Thyroid gland (tissue), 4 donors: ENCODE data around the gene DEF6. TPM values are rescaled to one million over a fixed set of nuclear protein-coding genes. Genes with fewer than 3 reads are reported as not detected.
A peak's percentile ranks its signal among the peaks of the same experiment; 100 is the strongest.

Experiments used
- DNase-seq, 2 donors: peaks; one replicate each; pipeline ENCODE4 v3.0.0-alpha.2; 2019
- H3K27ac ChIP-seq, 3 donors: fragments of 200-600 bp; sonication (generic); 1 replicate in 2 of 3; 2 replicates in 1 of 3; pipeline ENCODE4 v1.5.1; 2016 to 2019; ENCODE audit warnings: mild to moderate bottlenecking in 1 of 3, moderate library complexity in 1 of 3
- H3K27me3 ChIP-seq: fragments of 200-600 bp; sonication (generic); one replicate; pipeline ENCODE4 v1.5.1; 2019
- H3K36me3 ChIP-seq, 2 donors: fragments of 200-600 bp; sonication (generic); one replicate each; pipeline ENCODE4 v1.5.1; 2016 to 2019
- H3K4me1 ChIP-seq, 2 donors: fragments of 200-600 bp; sonication (generic); one replicate each; pipeline ENCODE4 v1.5.1; 2017 to 2019
- H3K4me3 ChIP-seq, 3 donors: fragments of 200-600 bp; sonication (generic); replicated peaks in 1 of 3; 1 replicate in 2 of 3; 2 replicates in 1 of 3; pipeline ENCODE4 v1.5.1; 2016; ENCODE audit warnings: mild to moderate bottlenecking in 1 of 3
- H3K9me3 ChIP-seq: fragments of 200-600 bp; sonication (generic); one replicate; pipeline ENCODE4 v1.5.1; 2017
- CTCF ChIP-seq, 6 experiments: fragments of 200-600 bp in 3 of 6; fragments of 450-650 bp in 3 of 6; sonication (generic) in 3 of 6; IDR thresholded peaks; one replicate each; pipeline ENCODE4 v1.5.1; 2016 to 2019; ENCODE audit warnings: antibody characterized with exemption in 6 of 6, mild to moderate bottlenecking in 2 of 6, inconsistent platforms in 1 of 6, moderate library complexity in 1 of 6
- POLR2A ChIP-seq, 2 donors: fragments of 450-650 bp; IDR thresholded peaks; one replicate each; pipeline ENCODE4 v1.6.1; 2017; ENCODE audit warnings: antibody characterized with exemption in 2 of 2, mild to moderate bottlenecking in 2 of 2, moderate library complexity in 1 of 2
- WGBS, 2 donors: methylation state at CpG; one replicate each; pipeline ENCODE4 v1.1.5; 2017; 5-methylcytosine and 5-hydroxymethylcytosine counted together
- intact Hi-C: fragments of 100-400 bp; cut with DNase I; formaldehyde crosslinking; loops from one replicate; pipeline ENCODE4 v1.15.1; 2023
- total RNA-seq, 4 donors: library from RNA; depleted of rRNA; stranded (reverse); fragments of >200 nt; gene quantifications; one replicate each; pipeline ENCODE4 v1.2.3, GENCODE V29; 2016

The DEF6 gene
- total RNA-seq, 4 donors from 2014 or later = 5.2 to 9.3 (median 6.0) TPM

DNA sequence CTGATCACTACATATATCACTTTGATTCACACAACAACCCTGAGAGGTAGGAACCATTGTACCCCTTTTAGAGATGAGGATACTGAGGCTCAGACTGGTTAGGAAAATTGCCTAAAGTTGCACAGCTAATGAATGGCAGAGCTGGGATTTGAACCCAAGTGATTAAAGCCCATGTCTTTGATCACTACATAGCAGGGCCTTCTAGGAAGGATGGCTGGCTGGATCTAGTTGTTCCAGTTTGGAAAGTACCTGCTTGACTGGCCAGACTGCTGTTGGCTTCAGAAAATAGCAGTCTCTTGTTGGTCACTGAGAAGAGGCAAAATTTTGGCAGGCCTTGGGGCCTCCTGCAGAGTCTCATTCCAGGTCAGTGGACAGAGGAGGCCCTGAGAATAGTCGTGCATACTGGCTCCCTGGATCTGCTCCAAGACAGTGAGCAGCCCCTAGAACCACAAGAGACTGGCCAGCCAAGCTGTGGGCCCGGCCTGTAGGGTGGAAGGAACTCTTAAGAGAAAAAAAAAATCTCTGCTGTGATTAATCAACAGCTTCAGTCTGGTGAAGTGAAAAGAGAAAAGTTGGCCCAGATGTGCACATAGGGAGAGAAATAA, 62.2 kb downstream of the DEF6 start:
- Histone ChIP-seq H3K27me3 (no peaks in the 10 kb centered on the region), H3K27ac (peak overlapping the region; percentile 89 to 92 (median 89)), H3K4me1 (peaks cover 58 to 63% of the 10 kb centered on the region in 2 donors), H3K9me3 (no peaks in the 10 kb centered on the region), H3K4me3 (no peak overlapping the region), H3K36me3 (peaks cover 0 to 8% of the 10 kb centered on the region in 2 donors)
- intact Hi-C loops = no loop called here
- DNase-seq = peak; percentile 98 to 99
- TF ChIP-seq POLR2A (IDR thresholded peaks at IDR 0.05) = no peak
- no peak for TF ChIP-seq CTCF (IDR thresholded peaks at IDR 0.05)
- WGBS, 2 donors = 14 to 16% methylated on average over 2 of the region's 2 CpGs

DNA sequence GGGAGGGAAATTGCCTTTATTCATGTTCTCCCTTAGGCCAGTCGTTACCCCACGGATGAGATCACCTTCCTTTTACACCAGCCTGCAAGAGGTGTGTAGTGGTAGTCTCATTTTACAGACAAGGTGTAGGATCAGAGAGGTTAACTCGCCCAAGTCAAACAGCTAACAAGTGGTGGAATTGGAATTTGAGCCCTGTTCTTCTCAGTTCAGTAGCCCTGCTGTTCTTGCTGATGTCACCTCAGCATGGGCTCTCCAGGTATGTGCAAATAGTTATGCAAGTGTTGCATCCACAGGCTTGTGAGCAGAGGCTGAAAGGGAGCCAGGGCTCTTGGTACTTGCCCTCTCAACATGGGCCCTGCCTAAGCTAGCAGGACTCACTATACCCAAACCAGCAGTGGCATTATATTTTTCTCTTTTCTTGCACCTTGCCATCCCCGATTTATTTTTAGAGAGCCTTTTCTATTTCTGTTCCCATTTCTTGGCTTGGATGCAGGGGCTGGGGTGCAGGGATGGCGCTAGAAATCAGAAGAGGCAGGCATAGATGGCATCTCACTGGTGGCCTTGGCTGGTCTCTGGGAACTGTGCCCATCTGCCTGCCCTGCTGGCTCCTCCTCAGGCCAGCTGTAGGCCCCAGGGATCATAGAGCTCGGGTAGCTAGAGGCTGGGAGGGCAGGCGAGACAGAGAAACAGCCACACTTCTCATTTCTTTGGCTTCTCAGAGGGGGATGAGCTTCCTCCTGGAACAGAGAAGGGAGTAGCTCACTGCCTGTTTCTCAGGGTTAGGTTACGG, 62.9 kb downstream of the DEF6 start:
- Histone ChIP-seq H3K27me3 (no peaks in the 10 kb centered on the region), H3K4me3 (no peak overlapping the region), H3K9me3 (no peaks in the 10 kb centered on the region), H3K4me1 (peaks cover 62 to 67% of the 10 kb centered on the region in 2 donors), H3K36me3 (peaks cover 0 to 8% of the 10 kb centered on the region in 2 donors), H3K27ac (peak overlapping the region; percentile 89 to 92 (median 89))
- WGBS, 2 donors = 29 to 41% methylated on average over 8 of the region's 8 CpGs
- no peak for TF ChIP-seq POLR2A (IDR thresholded peaks at IDR 0.05)
- TF ChIP-seq CTCF (IDR thresholded peaks at IDR 0.05) = no peak
- peak; percentile 92 for DNase-seq
- intact Hi-C loops = no loop called here

GRCh38 chr6:35362200-35362599, 64.6 kb downstream of the DEF6 start:
- intact Hi-C loops = no loop called here

DNA sequence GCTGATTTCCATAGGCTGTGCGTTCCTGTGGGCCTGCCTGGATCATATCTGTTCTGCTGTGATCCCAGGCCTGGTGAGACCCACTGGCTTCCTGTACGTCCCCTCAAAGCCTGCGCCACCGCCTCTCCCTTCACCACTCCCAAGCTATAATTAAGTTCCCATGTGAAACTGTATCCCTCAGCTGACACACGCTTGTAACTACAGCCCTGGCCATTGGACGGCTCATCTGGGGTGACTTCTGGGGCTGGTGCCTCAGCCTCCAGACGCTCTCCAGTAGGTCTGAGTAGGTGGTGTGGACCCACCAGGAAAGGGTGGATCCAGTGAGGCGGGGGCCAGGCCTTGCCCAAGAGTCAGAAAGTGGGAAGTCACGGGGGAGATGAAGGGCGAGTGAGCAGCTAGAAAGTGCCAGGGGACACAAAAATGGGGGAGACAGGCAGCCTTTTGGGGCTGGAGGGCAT, 65.7 kb downstream of the DEF6 start:
- no peaks in the 10 kb centered on the region for H3K36me3 ChIP-seq
- TF ChIP-seq CTCF (IDR thresholded peaks at IDR 0.05) (no peak), POLR2A (IDR thresholded peaks at IDR 0.05) (no peak)
- H3K27me3 ChIP-seq = no peaks in the 10 kb centered on the region
- H3K27ac ChIP-seq = peak overlapping the region; percentile 89 to 92 (median 89)
- no peak for DNase-seq
- 80 to 83% methylated on average over 10 of the region's 10 CpGs for WGBS, 2 donors
- no peak overlapping the region for H3K4me3 ChIP-seq
- H3K9me3 ChIP-seq = no peaks in the 10 kb centered on the region
- H3K4me1 ChIP-seq = peaks cover 61 to 67% of the 10 kb centered on the region in 2 donors
- intact Hi-C loops = no loop called here

More at GRCh38 chr6:35362200-35362599, 64.6 kb downstream of the DEF6 start:
- WGBS, 2 donors = 92 to 96% methylated on average over 2 of the region's 2 CpGs
- Histone ChIP-seq H3K9me3 (no peaks in the 10 kb centered on the region), H3K27ac (peak overlapping the region; percentile 89 to 92 (median 89)), H3K27me3 (no peaks in the 10 kb centered on the region), H3K36me3 (no peaks in the 10 kb centered on the region), H3K4me3 (no peak overlapping the region), H3K4me1 (peaks cover 60 to 70% of the 10 kb centered on the region in 2 donors)
- TF ChIP-seq POLR2A (IDR thresholded peaks at IDR 0.05) = no peak
- no peak for TF ChIP-seq CTCF (IDR thresholded peaks at IDR 0.05)
- no peak for DNase-seq
